K562 (cell line): ENCODE results near the gene CIAPIN1. TPM values are rescaled to one million over a fixed set of nuclear protein-coding genes. Genes with fewer than 3 reads are reported as not detected.

Experiments used
- ATAC-seq: fragments of 200-7000 bp; cut with Tn5 transposase; 3 replicates; pipeline ENCODE4 v1.9.1; 2020; ENCODE audit warnings: moderate library complexity
- BruUV-seq: library from RNA; stranded (reverse); fragments of 400-500 nt; replicated peaks from 2 replicates; lab custom pipeline; 2021; lab: Mats Ljungman, UMichigan
- CTCF ChIA-PET: fragments of 300-600 bp; formaldehyde crosslinking; extraction: SDS; loops from one replicate; lab custom pipeline; 2021; ENCODE audit warnings: low intra/inter-chr PET ratio; lab: Yijun Ruan, JAX
- POLR2A ChIA-PET: fragments of 300-600, 350-650 bp; sonication (Branson Sonifier 250); formaldehyde crosslinking; extraction: SDS; loops from one replicate; lab custom pipeline; 2021; ENCODE audit warnings: antibody characterized with exemption, inconsistent platforms; lab: Yijun Ruan, JAX
- DNase-seq, 4 experiments: peaks; one replicate each; pipeline versions ENCODE4 v3.0.0 to v3.0.0-alpha.2; 2011 to 2018; ENCODE audit warnings: low spot score in 3 of 4, mixed read lengths in 3 of 4; ENCODE audit errors: extremely low read depth in 1 of 4
- FAIRE-seq: peaks from 2 replicates; lab custom pipeline; 2011; peaks lifted over from hg19 to GRCh38; lab: Jason Lieb, UNC
- H2AFZ ChIP-seq: 2 replicates; pipeline ENCODE4 v1.6.0; 2011; ENCODE audit warnings: low read depth, low read length, control low read depth, inconsistent platforms
- H3K27ac ChIP-seq: fragments of 200-600 bp; 3 replicates; pipeline ENCODE4 v1.8.0; 2011; ENCODE audit warnings: low read depth, mild to moderate bottlenecking, control low read depth, inconsistent platforms, low read length, moderate library complexity, mixed read lengths; ENCODE audit errors: extremely low read depth
- H3K27me3 ChIP-seq, 2 experiments: fragments of 300-600 bp in 1 of 2; 2 replicates in 1 of 2; 3 replicates in 1 of 2; pipeline versions ENCODE4 v1.6.0 to v1.8.0; 2011; ENCODE audit warnings: inconsistent platforms in 2 of 2, low read length in 2 of 2, mild to moderate bottlenecking in 1 of 2, mixed read lengths in 1 of 2, moderate library complexity in 1 of 2; ENCODE audit not compliant: control insufficient read depth in 2 of 2, insufficient read depth in 2 of 2
- H3K36me3 ChIP-seq: fragments of 300-600 bp; 3 replicates; pipeline ENCODE4 v1.8.0; 2011; ENCODE audit warnings: mild to moderate bottlenecking, low read length, inconsistent platforms; ENCODE audit not compliant: control insufficient read depth, insufficient read depth
- H3K4me1 ChIP-seq, 2 experiments: fragments of 200-600 bp in 1 of 2; replicated peaks in 1 of 2; 2 replicates in 1 of 2; 3 replicates in 1 of 2; pipeline versions ENCODE4 v1.5.1 to v1.8.0; 2011; ENCODE audit warnings: inconsistent platforms in 2 of 2, low read length in 2 of 2, mild to moderate bottlenecking in 1 of 2, mixed read lengths in 1 of 2, moderate library complexity in 1 of 2; ENCODE audit not compliant: control insufficient read depth in 2 of 2, insufficient read depth in 2 of 2
- H3K4me2 ChIP-seq: 2 replicates; pipeline ENCODE4 v1.6.1; 2011; ENCODE audit warnings: low read length, control low read depth, inconsistent platforms, mixed read lengths; ENCODE audit not compliant: insufficient read depth
- H3K4me3 ChIP-seq: fragments of 200-600 bp; sonication (generic), shearing (Covaris generic); 2 replicates; pipeline ENCODE4 v1.5.1; 2016; ENCODE audit warnings: control low read depth, inconsistent platforms
- H3K79me2 ChIP-seq: fragments of 200-600 bp; 3 replicates; pipeline ENCODE4 v1.8.0; 2011; ENCODE audit warnings: low read length, inconsistent platforms; ENCODE audit not compliant: control insufficient read depth, insufficient read depth
- H3K9ac ChIP-seq, 2 experiments: 2 replicates each; pipeline versions ENCODE4 v1.6.0 to v1.6.1; 2011; ENCODE audit warnings: low read depth in 2 of 2, low read length in 2 of 2, control low read depth in 1 of 2, inconsistent platforms in 1 of 2, mild to moderate bottlenecking in 1 of 2, mixed read lengths in 1 of 2; ENCODE audit not compliant: insufficient read depth in 1 of 2
- H3K9me1 ChIP-seq: one replicate; pipeline ENCODE4 v1.6.0; 2011; ENCODE audit warnings: inconsistent platforms, mild to moderate bottlenecking, low read length, moderate library complexity; ENCODE audit not compliant: control insufficient read depth, insufficient read depth
- H3K9me3 ChIP-seq: replicated peaks from 2 replicates; pipeline ENCODE4 v1.5.1; 2011; ENCODE audit warnings: low read depth, low read length, inconsistent platforms; ENCODE audit not compliant: control insufficient read depth, insufficient read depth
- H4K20me1 ChIP-seq: replicated peaks from 2 replicates; pipeline ENCODE4 v1.6.1; 2011; ENCODE audit warnings: low read length, inconsistent platforms, mixed read lengths; ENCODE audit not compliant: control insufficient read depth, insufficient read depth
- AFF1 ChIP-seq, 2 experiments: fragments of 450-650 bp; IDR thresholded peaks; 2 replicates each; pipeline ENCODE4 v1.6.1; 2018; ENCODE audit warnings: mild to moderate bottlenecking in 2 of 2, low read depth in 1 of 2; ENCODE audit not compliant: partially characterized antibody in 2 of 2
- HDAC8 ChIP-seq: fragments of 450-650 bp; IDR thresholded peaks from 2 replicates; pipeline ENCODE4 v1.6.1; 2016; ENCODE audit warnings: mild to moderate bottlenecking, missing genetic modification characterization, moderate library complexity, missing compliant biosample characterization
- HDGF ChIP-seq: fragments of 450-650 bp; IDR thresholded peaks from 2 replicates; pipeline ENCODE4 v1.6.1; 2016
- HOMEZ ChIP-seq: fragments of 250-450 bp; sonication (Bioruptor Pico); IDR thresholded peaks from 2 replicates; pipeline ENCODE4 v1.4.0; 2020; ENCODE audit warnings: mild to moderate bottlenecking, moderate library complexity
- POLR2G ChIP-seq: fragments of 200-400 bp; formaldehyde crosslinking; IDR thresholded peaks from 2 replicates; pipeline ENCODE4 v1.6.1; 2017; ENCODE audit warnings: low read depth, mild to moderate bottlenecking, antibody characterized with exemption, low read length, moderate library complexity
- ZNF75A ChIP-seq: fragments of 450-650 bp; formaldehyde crosslinking; IDR thresholded peaks from 2 replicates; pipeline ENCODE4 v1.4.0; 2020; ENCODE audit warnings: mild to moderate bottlenecking
- WGBS: fragments of 100-300 bp; shearing (Covaris generic); methylation state at CpG from one replicate; pipeline ENCODE4 v1.1.6; 2016; ENCODE audit warnings: low coverage, mixed read lengths; ENCODE audit not compliant: insufficient coverage; ENCODE audit errors: missing lambda C conversion rate; 5-methylcytosine and 5-hydroxymethylcytosine counted together
- in situ Hi-C: fragments of 300-500 bp; cut with MboI; formaldehyde crosslinking; loops from 4 replicates; pipeline ENCODE4 v1.15.0; 2018; ENCODE audit warnings: inconsistent platforms, mixed read lengths
- intact Hi-C: fragments of 100-400 bp; cut with micrococcal nuclease; formaldehyde crosslinking; loops from 2 replicates; pipeline ENCODE4 v1.14.2; 2022
- polyA plus RNA-seq, 8 experiments: library from polyadenylated mRNA; depleted of rRNA in 4 of 8; stranded (reverse) in 5 of 8; unstranded in 3 of 8; fragments of >200 nt; fragmentation: Nextera tagmentation in 2 of 8; fragmentation: Illumina TruSeq in 1 of 8; extraction: Ambion mirVana in 2 of 8; extraction: Trizol in 1 of 8; gene quantifications; 2 replicates each; pipeline versions ENCODE4 v1.2.1 to v1.2.3, GENCODE V29; 2011 to 2014; ENCODE audit warnings: inconsistent platforms in 1 of 8, missing spikeins in 1 of 8
- total RNA-seq, 7 experiments: library from RNA; depleted of rRNA in 6 of 7; stranded (reverse); fragments of >200 nt in 6 of 7; fragmentation: Illumina TruSeq in 2 of 7; extraction: Trizol in 2 of 7; gene quantifications; 2 replicates each; pipeline versions ENCODE4 v1.2.1 to v1.2.3, GENCODE V29; 2011 to 2021; ENCODE audit warnings: low replicate concordance in 1 of 7

The CIAPIN1 gene
- total and polyA plus RNA-seq, 9 of the 15 experiments (the other 6 are each of a cell fraction or from before 2014, with no cell fraction given) = 71.8 to 263 (median 95.7) TPM

GRCh38 chr16:57473906-57474305, 26.7 kb upstream of the CIAPIN1 start (continued):
- no peak for TF ChIP-seq HOMEZ
- TF ChIP-seq HDAC8 (tag) = no peak
- no peak for TF ChIP-seq HDGF
- no peak for TF ChIP-seq ZNF75A (CRISPR knock-in tag)

- Histone ChIP-seq H4K20me1 (0 out of 2 replicates have a peak, but pooled peaks cover 4% of the 10 kb centered on the region), H3K4me3 (no peak overlapping the region), H3K79me2 (no peaks in the 10 kb centered on the region), H3K4me1 (peaks cover 11 to 26% of the 10 kb centered on the region in 2 experiments), H3K9ac (no peak overlapping the region), H3K9me1 (peaks cover 3% of the 10 kb centered on the region), H2AFZ (no peak overlapping the region), H3K27ac (no peak overlapping the region), H3K36me3 (peaks cover 57% of the 10 kb centered on the region), H3K9me3 (no peaks in the 10 kb centered on the region), H3K27me3 (no peaks in the 10 kb centered on the region), H3K4me2 (no peak overlapping the region)
- CTCF ChIA-PET = no interaction called here
- in situ Hi-C loops (no loop called here), intact Hi-C loops (no loop called here)
- TF ChIP-seq AFF1 (IDR thresholded peaks at IDR 0.05; ENCODE audit: low read depth in 1 of 2, partially characterized antibody in 2 of 2) = no peak
- TF ChIP-seq POLR2G = peak; percentile 75
- ATAC-seq (no peak), DNase-seq (no peak), FAIRE-seq (no peak)
- no TSS peak for BruUV-seq
- WGBS = 87% methylated on average over 14 of the region's 14 CpGs
- POLR2A ChIA-PET = interaction anchor here (0.8 to 2.7 kb wide), 3 partner anchors 8 to 11 kb away, joined by 3 to 14 read pairs (median 4); partner anchors contain the start of gene POLR2C
Observed at GRCh38 chr16:57473176-57473840, 26.1 kb upstream of the CIAPIN1 start.
